Mesendoderm (in vitro differentiated cells): ENCODE measurements around the gene DAPK1.

Experiments used
- DNase-seq: peaks from one replicate; pipeline ENCODE4 v3.0.0; 2013
- H2AK5ac ChIP-seq: 2 replicates; pipeline ENCODE4 v1.6.1; 2013; ENCODE audit warnings: low read length, inconsistent platforms
- H2BK120ac ChIP-seq: 2 replicates; pipeline ENCODE4 v1.6.1; 2013; ENCODE audit warnings: low read depth, mild to moderate bottlenecking, low read length, moderate library complexity, mixed read lengths
- H2BK15ac ChIP-seq: replicated peaks from 2 replicates; pipeline ENCODE4 v1.6.1; 2013; ENCODE audit warnings: low read depth, mild to moderate bottlenecking, moderate library complexity
- H2BK5ac ChIP-seq: 2 replicates; pipeline ENCODE4 v1.6.1; 2013; ENCODE audit warnings: low read length, inconsistent platforms
- H3K18ac ChIP-seq: 2 replicates; pipeline ENCODE4 v1.6.1; 2013; ENCODE audit warnings: mild to moderate bottlenecking, low read length, mixed read lengths
- H3K23ac ChIP-seq: one replicate; pipeline ENCODE4 v1.6.1; 2013; ENCODE audit warnings: low read length
- H3K27ac ChIP-seq: 2 replicates; pipeline ENCODE4 v1.5.1; 2013; ENCODE audit warnings: low read depth, mild to moderate bottlenecking, inconsistent platforms, low read length, moderate library complexity
- H3K27me3 ChIP-seq: 2 replicates; pipeline ENCODE4 v1.6.1; 2013; ENCODE audit warnings: low read length, control low read depth, mild to moderate bottlenecking, inconsistent platforms; ENCODE audit not compliant: insufficient read depth, poor library complexity
- H3K36me3 ChIP-seq: 2 replicates; pipeline ENCODE4 v1.6.1; 2013; ENCODE audit warnings: low read length, inconsistent platforms; ENCODE audit not compliant: control insufficient read depth, insufficient read depth
- H3K4ac ChIP-seq: one replicate; pipeline ENCODE4 v1.6.1; 2013; ENCODE audit warnings: low read depth, mild to moderate bottlenecking, low read length, moderate library complexity
- H3K4me1 ChIP-seq: 2 replicates; pipeline ENCODE4 v1.6.1; 2013; ENCODE audit warnings: low read depth, low read length, inconsistent platforms; ENCODE audit not compliant: control insufficient read depth
- H3K4me2 ChIP-seq: 2 replicates; pipeline ENCODE4 v1.6.1; 2013; ENCODE audit warnings: low read length
- H3K4me3 ChIP-seq: 2 replicates; pipeline ENCODE4 v1.5.1; 2013; ENCODE audit warnings: mild to moderate bottlenecking, low read length
- H3K56ac ChIP-seq: one replicate; pipeline ENCODE4 v1.6.1; 2013; ENCODE audit warnings: low read length
- H3K79me1 ChIP-seq: 2 replicates; pipeline ENCODE4 v1.6.1; 2013; ENCODE audit warnings: low read length, inconsistent platforms
- H3K79me2 ChIP-seq: 2 replicates; pipeline ENCODE4 v1.6.1; 2013; ENCODE audit warnings: mild to moderate bottlenecking, low read length; ENCODE audit not compliant: control insufficient read depth, insufficient read depth
- H3K9ac ChIP-seq: 2 replicates; pipeline ENCODE4 v1.6.1; 2013; ENCODE audit warnings: low read length, inconsistent platforms
- H4K5ac ChIP-seq: one replicate; pipeline ENCODE4 v1.6.1; 2013; ENCODE audit warnings: low read length
- H4K8ac ChIP-seq: one replicate; pipeline ENCODE4 v1.6.1; 2013; ENCODE audit warnings: low read depth, mild to moderate bottlenecking, control low read depth, low read length, moderate library complexity
- WGBS: extraction: QIAGEN DNeasy Blood & Tissue Kit; methylation state at CpG from one replicate; pipeline ENCODE4 v1.1.7; 2013; ENCODE audit warnings: low lambda C conversion rate, missing lambda C conversion rate; ENCODE audit not compliant: insufficient coverage; ENCODE audit errors: extremely low coverage; 5-methylcytosine and 5-hydroxymethylcytosine counted together

DAPK1 gene

DNA sequence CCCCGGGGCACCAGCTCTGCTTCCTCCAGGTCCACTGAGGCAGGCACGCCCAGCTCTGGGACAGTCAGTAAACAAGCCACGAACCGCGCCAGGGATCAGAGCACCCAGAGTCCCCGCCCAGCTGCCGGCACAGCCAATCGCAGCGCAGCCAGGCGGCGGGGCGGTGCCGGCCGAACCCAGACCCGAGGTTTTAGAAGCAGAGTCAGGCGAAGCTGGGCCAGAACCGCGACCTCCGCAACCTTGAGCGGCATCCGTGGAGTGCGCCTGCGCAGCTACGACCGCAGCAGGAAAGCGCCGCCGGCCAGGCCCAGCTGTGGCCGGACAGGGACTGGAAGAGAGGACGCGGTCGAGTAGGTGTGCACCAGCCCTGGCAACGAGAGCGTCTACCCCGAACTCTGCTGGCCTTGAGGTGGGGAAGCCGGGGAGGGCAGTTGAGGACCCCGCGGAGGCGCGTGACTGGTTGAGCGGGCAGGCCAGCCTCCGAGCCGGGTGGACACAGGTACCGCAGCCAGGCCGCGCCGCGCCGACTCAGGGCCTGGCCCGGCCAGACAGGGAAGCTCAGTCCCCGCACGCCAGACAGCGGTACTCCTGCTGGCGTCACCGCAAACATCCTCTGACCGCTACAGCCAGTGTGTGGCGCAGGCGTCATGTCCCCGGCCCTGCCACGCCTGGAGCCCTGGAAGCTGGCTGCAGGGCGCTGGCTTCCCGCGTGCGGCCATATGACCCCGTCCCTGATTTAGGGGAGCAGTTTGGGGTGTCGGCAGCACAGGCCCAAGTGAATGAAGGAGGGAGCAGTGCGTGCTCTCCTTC is 228.4 kb downstream of the DAPK1 start, which contains the start of gene CTSL:
CTSL (plus strand) TSS at position 220 of the 810 bp plus-strand sequence. CDS start 1,485 bp downstream, outside the sequence.
- H3K27ac ChIP-seq: peak within 1 kb of the TSS; percentile 47
- H3K4ac ChIP-seq: no peak within 1 kb of the TSS
- H3K27me3 ChIP-seq: no peaks in the 10 kb centered on the region
- no peaks in the 10 kb centered on the region for H3K79me1 ChIP-seq
- peak within 1 kb of the TSS; percentile 86 for H3K9ac ChIP-seq
- no peak within 1 kb of the TSS for H2BK15ac ChIP-seq
- no peak within 1 kb of the TSS for H3K18ac ChIP-seq
- H3K4me1 ChIP-seq: no peaks in the 10 kb centered on the region
- no peaks in the 10 kb centered on the region for H3K36me3 ChIP-seq
- H3K4me3 ChIP-seq: peak within 1 kb of the TSS; percentile 69
- no peak within 1 kb of the TSS for H2AK5ac ChIP-seq
- no peak within 1 kb of the TSS for H4K8ac ChIP-seq
- peak within 1 kb of the TSS; percentile 93 for H3K4me2 ChIP-seq
- H3K23ac ChIP-seq: no peak within 1 kb of the TSS
- H2BK5ac ChIP-seq: peak within 1 kb of the TSS; percentile 49
- no peak within 1 kb of the TSS for H4K5ac ChIP-seq
- WGBS: no CpG with 5 or more reads among the region's 67 CpGs
- DNase-seq: peak; percentile 93
- H3K79me2 ChIP-seq: no peaks in the 10 kb centered on the region
- no peak within 1 kb of the TSS for H2BK120ac ChIP-seq
- peak within 1 kb of the TSS; percentile 95 for H3K56ac ChIP-seq

DNA sequence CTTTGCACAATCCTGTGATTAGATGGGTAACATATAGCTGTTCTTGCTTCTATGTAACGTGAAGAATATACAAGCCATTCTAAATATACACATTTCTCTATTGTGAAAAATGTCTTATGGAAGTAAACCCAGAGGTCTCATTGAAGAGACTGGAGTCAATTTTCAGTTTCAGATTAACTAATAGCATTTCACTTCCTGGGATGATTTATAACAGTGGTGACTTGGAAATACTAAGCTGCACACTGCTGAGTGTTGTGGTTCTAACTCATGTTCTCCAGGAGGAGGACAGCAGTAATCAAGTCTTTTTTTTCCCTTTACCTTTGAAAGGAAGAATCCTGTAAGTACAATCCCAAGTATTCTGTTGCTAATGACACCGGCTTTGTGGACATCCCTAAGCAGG is 231.6 kb downstream of the DAPK1 start:
- no peak overlapping the region for H3K4me3 ChIP-seq
- no peak overlapping the region for H3K4me2 ChIP-seq
- no peak overlapping the region for H2BK120ac ChIP-seq
- no peak overlapping the region for H4K8ac ChIP-seq
- no peak for DNase-seq
- no peaks in the 10 kb centered on the region for H3K4me1 ChIP-seq
- WGBS: no CpG with 5 or more reads among the region's 2 CpGs
- no peak overlapping the region for H2BK5ac ChIP-seq
- H3K23ac ChIP-seq: no peak overlapping the region
- H3K9ac ChIP-seq: no peak overlapping the region
- H4K5ac ChIP-seq: no peak overlapping the region
- no peaks in the 10 kb centered on the region for H3K27me3 ChIP-seq
- H3K79me2 ChIP-seq: no peaks in the 10 kb centered on the region
- H2BK15ac ChIP-seq: no peak overlapping the region
- H3K79me1 ChIP-seq: no peaks in the 10 kb centered on the region
- H3K4ac ChIP-seq: no peak overlapping the region
- H3K18ac ChIP-seq: no peak overlapping the region
- H3K27ac ChIP-seq: no peak overlapping the region
- H2AK5ac ChIP-seq: no peak overlapping the region
- no peaks in the 10 kb centered on the region for H3K36me3 ChIP-seq
- no peak overlapping the region for H3K56ac ChIP-seq

DNA sequence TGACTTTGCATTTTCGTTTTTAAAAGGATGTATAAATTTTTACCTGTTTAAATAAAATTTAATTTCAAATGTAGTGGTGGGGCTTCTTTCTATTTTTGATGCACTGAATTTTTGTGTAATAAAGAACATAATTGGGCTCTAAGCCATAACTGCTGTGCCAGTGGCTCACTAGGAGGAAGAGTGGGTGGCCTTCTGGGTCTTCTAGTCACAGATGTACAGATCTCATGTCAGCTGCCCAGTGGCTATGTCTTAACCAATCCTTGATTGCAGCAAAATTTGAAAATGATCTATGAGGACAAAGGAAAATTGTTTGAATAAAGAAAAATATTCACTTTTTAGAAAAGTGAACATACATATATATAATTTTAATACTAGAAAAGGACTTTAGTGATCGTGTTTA is 233.7 kb downstream of the DAPK1 start:
- Histone ChIP-seq H2BK15ac (no peak overlapping the region), H4K8ac (no peak overlapping the region), H3K36me3 (no peaks in the 10 kb centered on the region), H3K79me2 (no peaks in the 10 kb centered on the region), H2BK5ac (no peak overlapping the region), H3K4ac (no peak overlapping the region), H3K23ac (no peak overlapping the region), H3K4me1 (no peaks in the 10 kb centered on the region), H2BK120ac (no peak overlapping the region), H3K4me3 (no peak overlapping the region), H3K4me2 (no peak overlapping the region), H3K56ac (no peak overlapping the region), H3K27ac (no peak overlapping the region), H3K18ac (no peak overlapping the region), H4K5ac (no peak overlapping the region), H3K9ac (no peak overlapping the region), H3K27me3 (no peaks in the 10 kb centered on the region), H3K79me1 (no peaks in the 10 kb centered on the region), H2AK5ac (no peak overlapping the region)
- WGBS: no CpG with 5 or more reads among the region's 2 CpGs
- no peak for DNase-seq

DNA sequence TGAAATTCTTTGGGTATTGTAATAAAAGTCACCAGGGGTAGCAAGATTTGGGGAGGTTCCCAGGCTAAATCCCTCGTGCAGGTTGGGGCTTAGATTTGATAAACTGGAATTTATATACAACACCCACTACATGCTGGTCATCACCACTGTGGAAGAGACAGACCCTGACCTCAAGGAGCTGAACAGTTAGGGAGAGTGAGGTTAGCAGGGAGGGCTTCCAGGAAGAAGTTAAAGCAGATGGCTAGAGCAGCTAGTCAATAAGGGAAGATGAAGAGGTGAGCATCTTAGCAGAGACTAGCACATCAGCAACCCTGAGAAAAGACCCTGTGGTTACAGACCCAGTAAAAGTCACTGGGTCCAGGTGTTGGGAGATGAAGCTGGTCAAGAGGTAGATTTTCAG is 234.7 kb downstream of the DAPK1 start:
- no peak overlapping the region for H2BK120ac ChIP-seq
- H3K18ac ChIP-seq: no peak overlapping the region
- no peaks in the 10 kb centered on the region for H3K27me3 ChIP-seq
- H3K56ac ChIP-seq: no peak overlapping the region
- no peak overlapping the region for H3K9ac ChIP-seq
- H3K4me3 ChIP-seq: no peak overlapping the region
- no peaks in the 10 kb centered on the region for H3K36me3 ChIP-seq
- no peak overlapping the region for H4K8ac ChIP-seq
- H3K4me2 ChIP-seq: no peak overlapping the region
- no peaks in the 10 kb centered on the region for H3K4me1 ChIP-seq
- no peak overlapping the region for H2BK15ac ChIP-seq
- H3K27ac ChIP-seq: no peak overlapping the region
- H4K5ac ChIP-seq: no peak overlapping the region
- H2AK5ac ChIP-seq: no peak overlapping the region
- no peak overlapping the region for H3K23ac ChIP-seq
- no CpG with 5 or more reads among the region's 1 CpG for WGBS
- H3K79me1 ChIP-seq: no peaks in the 10 kb centered on the region
- no peak overlapping the region for H3K4ac ChIP-seq
- H3K79me2 ChIP-seq: no peaks in the 10 kb centered on the region
- H2BK5ac ChIP-seq: no peak overlapping the region
- DNase-seq: no peak

DNA sequence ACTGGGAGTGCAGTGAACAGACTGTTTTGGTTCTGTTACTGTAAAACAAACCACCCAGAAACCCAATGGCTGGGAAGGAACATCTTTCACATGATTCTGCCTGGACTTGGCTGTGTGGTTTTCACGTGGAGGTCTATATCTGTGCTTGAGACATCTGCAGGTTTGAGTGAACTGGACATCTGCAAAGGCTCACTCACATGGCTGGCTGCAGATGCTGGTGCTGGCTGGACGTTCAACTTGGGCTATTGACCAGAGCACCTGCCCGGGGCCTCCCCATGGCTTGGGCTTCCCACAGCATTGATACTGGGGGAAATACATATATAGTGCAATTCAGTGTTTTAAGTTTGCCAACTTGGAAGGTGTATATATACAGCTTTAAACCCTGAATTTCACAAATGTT is 235.1 kb downstream of the DAPK1 start:
- no peak overlapping the region for H3K4ac ChIP-seq
- DNase-seq: no peak
- WGBS: no CpG with 5 or more reads among the region's 3 CpGs
- H4K5ac ChIP-seq: no peak overlapping the region
- no peak overlapping the region for H3K9ac ChIP-seq
- H3K23ac ChIP-seq: no peak overlapping the region
- H3K4me1 ChIP-seq: no peaks in the 10 kb centered on the region
- no peak overlapping the region for H2BK15ac ChIP-seq
- H3K4me2 ChIP-seq: no peak overlapping the region
- H3K36me3 ChIP-seq: no peaks in the 10 kb centered on the region
- no peak overlapping the region for H2AK5ac ChIP-seq
- no peak overlapping the region for H4K8ac ChIP-seq
- H3K79me1 ChIP-seq: no peaks in the 10 kb centered on the region
- H3K27ac ChIP-seq: no peak overlapping the region
- H3K79me2 ChIP-seq: no peaks in the 10 kb centered on the region
- H3K4me3 ChIP-seq: no peak overlapping the region
- no peak overlapping the region for H3K56ac ChIP-seq
- H3K18ac ChIP-seq: no peak overlapping the region
- no peak overlapping the region for H2BK5ac ChIP-seq
- no peaks in the 10 kb centered on the region for H3K27me3 ChIP-seq
- no peak overlapping the region for H2BK120ac ChIP-seq
